Naive B cell (primary cell): ENCODE measurements around the gene KDM4C. TPM values are rescaled to one million over a fixed set of nuclear protein-coding genes. Genes with fewer than 3 reads are reported as not detected.

ENCODE experiments used
- ATAC-seq, 2 donors: fragments of 150-1000 bp; cut with Tn5 transposase; 2 replicates each; pipeline ENCODE4 v1.10.0; 2021; ENCODE audit warnings: low read depth in 2 of 2, mild to moderate bottlenecking in 2 of 2, moderate library complexity in 2 of 2
- DNase-seq: peaks from one replicate; pipeline ENCODE4 v3.0.0; 2022
- H3K27ac Mint-ChIP-seq, 6 donors: one replicate each; pipeline ENCODE4 v1.8.0; 2020 to 2022; ENCODE audit warnings: mild to moderate bottlenecking in 6 of 6, mixed read lengths in 6 of 6, moderate library complexity in 5 of 6, inconsistent platforms in 2 of 6
- H3K27me3 Mint-ChIP-seq, 3 donors: one replicate each; pipeline ENCODE4 v1.8.0; 2021 to 2022; ENCODE audit warnings: mixed read lengths in 3 of 3, mild to moderate bottlenecking in 1 of 3
- H3K36me3 Mint-ChIP-seq, 2 donors: one replicate each; pipeline ENCODE4 v1.8.0; 2020 to 2022; ENCODE audit warnings: mixed read lengths in 2 of 2, inconsistent platforms in 1 of 2, mild to moderate bottlenecking in 1 of 2
- H3K4me1 Mint-ChIP-seq, 3 donors: one replicate each; pipeline ENCODE4 v1.8.0; 2020 to 2022; ENCODE audit warnings: mixed read lengths in 3 of 3, inconsistent platforms in 1 of 3, mild to moderate bottlenecking in 1 of 3, moderate library complexity in 1 of 3
- H3K4me3 Mint-ChIP-seq, 8 donors: one replicate each; pipeline ENCODE4 v1.8.0; 2020 to 2022; ENCODE audit warnings: mild to moderate bottlenecking in 8 of 8, mixed read lengths in 8 of 8, moderate library complexity in 8 of 8, inconsistent platforms in 2 of 8
- H3K9me3 Mint-ChIP-seq, 7 donors: one replicate each; pipeline ENCODE4 v1.8.0; 2020 to 2022; ENCODE audit warnings: mixed read lengths in 7 of 7, mild to moderate bottlenecking in 5 of 7, inconsistent platforms in 2 of 7, moderate library complexity in 1 of 7
- polyA plus RNA-seq, 6 donors: library from polyadenylated mRNA; unstranded; fragments of 300-500 nt; fragmentation: Illumina TruSeq; gene quantifications; one replicate each; pipeline ENCODE4 v1.2.3, GENCODE V29; 2021; ENCODE audit warnings: low read depth in 6 of 6

The KDM4C gene
- polyA plus RNA-seq, 6 donors from 2014 or later, result 54.5 to 83.5 (median 68.2) TPM

GRCh38 chr9:7223981-7224380 is 466.2 kb downstream of the KDM4C start:
- DNase-seq, result no peak
- Mint-ChIP-seq H3K4me3 (no peak overlapping the region), H3K27ac (no peak overlapping the region), H3K4me1 (no peaks in the 10 kb centered on the region), H3K27me3 (peaks cover 0 to 24% (median 0%) of the 10 kb centered on the region in 3 donors), H3K9me3 (peaks cover 6 to 36% (median 23%) of the 10 kb centered on the region in 7 donors), H3K36me3 (peaks cover 0 to 4% of the 10 kb centered on the region in 2 donors)
- ATAC-seq, result no peak

Other genes starting within 250 kb of the KDM4C start
- 1 to 10 TPM in 2 of 6 donors, under 1 TPM in 2, not detected in 2; 0.23 to 2.2 (median 1.2) TPM for gene GLDC, start 112.2 kb upstream of the KDM4C start, polyA plus RNA-seq